Left ventricle myocardium superior (tissue), 1 donor: Measurements from ENCODE around the gene ETS2. TPM values are rescaled to one million over a fixed set of nuclear protein-coding genes. Genes with fewer than 3 reads are reported as not detected.

ENCODE experiments used
- ATAC-seq: fragments of 200-7000 bp; cut with Tn5 transposase; one replicate; pipeline ENCODE4 v1.9.1; 2020; ENCODE audit warnings: mild to moderate bottlenecking, moderate library complexity
- DNase-seq: peaks from one replicate; pipeline ENCODE4 v3.0.0-alpha.2; 2020
- intact Hi-C: fragments of 100-400 bp; cut with micrococcal nuclease; formaldehyde crosslinking; loops from one replicate; pipeline ENCODE4 v1.11.0; 2022
- total RNA-seq: library from RNA; stranded (reverse); fragmentation: NEBNext Ultra II Directional; extraction: Animal tissue kit (Norgen Biotek cat#: 25700); gene quantifications from one replicate; pipeline ENCODE4 v1.2.1, GENCODE V29; 2021
- donor health status: DM: no; HTN: yes; CAD: no; lungs with severe emphysema.

The ETS2 gene
- total RNA-seq, 1 donor from 2014 or later, result 43.8 TPM

DNA sequence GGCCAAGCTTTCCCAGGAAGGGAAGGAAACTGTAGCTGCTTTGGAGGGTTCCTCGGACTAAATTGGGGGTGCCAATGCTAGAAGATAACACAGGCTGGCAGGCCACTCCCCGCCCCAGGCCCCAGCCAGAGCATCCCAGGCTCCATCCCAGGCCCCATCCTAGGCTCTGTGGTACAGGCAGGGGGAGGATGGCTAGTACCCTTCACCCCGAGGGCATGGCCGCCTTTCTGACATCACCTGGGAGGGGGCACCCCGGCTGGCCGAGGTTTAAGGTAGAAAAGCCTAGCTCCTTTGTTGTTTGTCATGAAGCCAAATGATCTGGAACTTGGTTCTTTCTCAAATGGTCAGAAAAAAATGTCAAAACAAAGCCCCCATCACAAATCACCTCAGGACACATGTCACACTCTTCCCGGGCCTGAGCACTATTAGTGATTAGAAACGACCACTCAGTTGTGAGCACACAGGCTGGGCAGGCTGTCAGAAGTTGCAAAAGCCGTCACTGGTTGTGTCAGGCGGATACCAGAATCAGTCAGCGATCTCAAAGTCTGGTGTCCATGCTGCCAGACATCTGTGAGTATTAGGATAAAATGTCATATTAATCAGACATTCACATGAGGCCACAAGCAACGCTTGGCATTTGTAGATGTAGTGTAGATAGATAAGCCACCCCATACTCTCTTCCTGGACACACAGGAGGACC is 31.0 kb upstream of the ETS2 start:
- intact Hi-C loops, result no loop called here
- ATAC-seq (no peak), DNase-seq (no peak)

DNA sequence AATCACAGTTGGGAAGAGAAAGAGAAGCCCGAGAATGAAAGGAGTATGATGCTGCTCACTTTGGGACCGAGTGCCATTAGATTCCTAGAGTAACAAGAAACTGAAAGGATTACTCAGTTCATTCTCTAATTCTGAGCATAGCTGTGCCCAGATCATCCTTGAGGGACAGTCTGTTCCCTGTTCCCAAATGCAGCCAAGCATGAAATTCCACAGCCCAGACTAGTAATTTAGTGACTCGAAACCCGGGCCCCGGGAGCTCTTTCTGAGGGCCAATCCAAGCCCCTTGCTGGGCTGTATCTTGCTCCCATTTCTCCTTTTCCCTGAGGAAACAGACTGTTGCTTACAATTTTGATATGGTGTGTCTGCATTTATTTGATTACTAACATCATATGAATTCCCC is 30.0 kb upstream of the ETS2 start:
- intact Hi-C loops, result no loop called here
- no peak for ATAC-seq
- DNase-seq, result no peak

DNA sequence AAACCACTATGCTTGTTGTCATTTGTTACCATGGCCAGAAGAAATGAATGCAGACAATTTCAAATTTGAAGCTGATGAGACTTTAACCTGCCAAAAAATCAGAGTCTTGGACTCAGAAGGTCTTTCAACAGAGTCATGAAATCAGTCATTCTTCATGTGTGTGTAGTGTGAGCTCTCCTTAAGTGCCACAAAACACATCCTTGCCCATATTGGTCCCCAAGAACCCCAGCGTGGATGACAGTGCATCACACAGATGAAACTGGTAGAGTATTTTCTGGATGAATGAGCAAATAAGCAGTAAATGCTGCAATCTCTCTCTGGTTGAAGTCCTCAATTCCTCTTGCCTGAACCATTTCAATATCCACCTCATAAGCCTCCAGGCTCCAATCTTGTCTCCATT is 28.7 kb upstream of the ETS2 start:
- DNase-seq (no peak), ATAC-seq (no peak)
- intact Hi-C loops, result no loop called here

DNA sequence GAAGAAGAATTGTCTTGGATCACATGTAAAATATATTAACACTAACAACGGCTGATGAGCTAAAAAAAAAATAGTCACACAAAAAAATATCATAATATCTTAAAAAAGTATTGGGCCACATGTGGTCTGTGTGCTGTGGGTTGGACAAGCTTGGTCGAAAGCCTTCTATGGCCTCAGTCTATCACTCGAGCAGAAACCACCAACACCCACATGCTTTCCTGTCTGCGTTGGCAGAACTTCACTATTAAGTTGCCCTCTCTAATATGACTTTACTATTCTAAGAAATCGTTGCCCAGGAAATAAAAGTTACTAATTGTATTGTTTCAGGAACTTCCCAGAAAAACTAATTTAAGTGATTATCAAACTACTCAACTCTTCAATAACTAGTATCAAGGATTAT is 28.2 kb upstream of the ETS2 start:
- intact Hi-C loops, result no loop called here
- no peak for ATAC-seq
- DNase-seq, result no peak

DNA sequence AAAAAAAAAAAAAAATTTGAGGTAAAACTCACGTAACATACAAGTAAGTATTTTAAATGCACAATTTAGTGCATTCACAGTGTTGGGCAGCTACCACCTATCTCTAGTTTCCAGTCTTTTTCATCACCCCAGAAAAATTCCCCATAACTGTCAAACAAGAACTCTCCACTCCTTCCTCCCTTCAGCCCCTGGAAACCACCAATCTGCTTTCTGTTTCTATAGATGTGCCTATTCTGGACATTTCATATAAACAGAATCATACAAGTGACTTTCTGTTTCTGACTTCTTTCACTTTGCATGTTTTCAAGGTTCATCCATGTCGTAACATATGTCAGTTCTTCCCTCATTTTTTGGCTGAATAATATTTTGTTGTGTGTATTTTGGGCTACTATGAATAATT is 24.9 kb upstream of the ETS2 start:
- ATAC-seq (no peak), DNase-seq (no peak)
- intact Hi-C loops, result no loop called here

DNA sequence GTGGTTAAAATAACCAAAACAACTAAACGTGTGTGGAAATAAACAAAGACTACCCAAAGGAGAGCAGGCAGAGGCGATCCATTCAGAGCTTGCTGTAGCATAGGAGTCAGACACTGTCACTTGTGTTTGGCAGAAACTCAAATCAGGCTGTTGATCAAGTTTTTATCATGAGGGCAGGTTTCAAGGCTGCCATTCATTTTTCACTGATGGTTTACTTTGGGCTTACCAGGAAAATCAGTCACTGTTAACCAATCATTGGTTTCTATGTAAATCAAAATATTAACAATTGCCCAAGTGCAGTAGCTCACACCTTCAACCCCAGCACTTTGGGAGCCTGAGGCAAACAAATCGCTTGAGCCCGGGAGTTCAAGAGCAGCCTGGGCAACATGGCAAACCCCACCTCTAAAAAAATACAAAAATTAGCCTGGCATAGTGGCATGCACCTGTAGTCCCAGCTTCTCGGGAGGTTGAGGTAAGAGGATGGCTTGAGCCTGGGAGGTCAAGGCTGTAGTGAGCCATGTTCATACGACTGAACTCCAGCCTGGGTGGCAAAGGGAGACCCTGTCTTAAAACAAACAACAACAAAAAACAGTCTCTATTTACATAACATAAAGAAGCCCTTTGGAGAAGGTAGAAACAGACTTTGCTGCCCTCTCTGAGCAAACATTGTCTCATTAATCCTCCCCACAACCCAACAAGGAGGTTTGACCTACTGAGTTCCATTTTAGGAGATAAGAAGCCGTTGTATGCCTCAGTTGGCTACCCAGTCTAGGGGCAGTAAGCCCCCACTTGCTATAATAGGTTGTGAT is 21.1 kb upstream of the ETS2 start:
- intact Hi-C loops, result no loop called here
- ATAC-seq (no peak), DNase-seq (no peak)

DNA sequence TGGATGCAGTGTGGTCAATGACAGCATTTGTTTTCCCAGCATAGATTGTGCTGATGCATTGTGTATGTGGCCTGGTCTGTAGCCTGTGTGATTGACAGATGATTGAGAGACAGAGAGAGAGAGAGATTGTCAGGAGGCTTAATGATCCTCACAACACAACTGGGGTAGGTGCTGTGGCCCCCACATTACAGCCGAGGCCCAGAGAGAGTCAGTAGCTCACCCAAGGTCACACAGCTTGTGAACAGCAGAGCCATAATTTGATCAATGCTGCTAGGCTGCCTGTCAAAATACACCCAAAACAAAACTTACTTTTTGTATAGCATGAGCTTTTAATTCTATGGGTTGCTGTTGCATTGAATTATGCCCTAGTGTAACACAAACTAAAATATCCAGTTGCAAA is 20.2 kb upstream of the ETS2 start:
- intact Hi-C loops, result no loop called here
- DNase-seq (no peak), ATAC-seq (no peak)

DNA sequence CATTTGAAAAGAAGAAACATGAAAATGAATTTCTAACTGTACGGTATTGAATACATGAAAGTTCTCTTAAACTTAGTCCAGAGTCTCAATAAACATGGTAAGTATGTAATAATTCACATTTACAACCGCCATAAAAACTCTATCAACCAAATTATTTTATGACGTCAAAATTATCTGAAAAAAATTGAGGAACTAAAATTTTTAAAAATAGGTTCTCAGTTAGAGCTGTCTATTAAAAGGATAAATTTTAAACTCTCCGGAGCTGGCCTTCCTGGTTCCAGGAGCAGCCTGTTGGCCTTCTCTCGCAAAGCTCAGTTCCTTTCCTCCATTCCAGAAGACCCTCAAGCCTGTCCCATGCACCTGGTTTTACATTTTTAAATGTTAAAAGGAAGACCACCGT is 18.7 kb upstream of the ETS2 start:
- DNase-seq (no peak), ATAC-seq (no peak)
- intact Hi-C loops, result no loop called here

DNA sequence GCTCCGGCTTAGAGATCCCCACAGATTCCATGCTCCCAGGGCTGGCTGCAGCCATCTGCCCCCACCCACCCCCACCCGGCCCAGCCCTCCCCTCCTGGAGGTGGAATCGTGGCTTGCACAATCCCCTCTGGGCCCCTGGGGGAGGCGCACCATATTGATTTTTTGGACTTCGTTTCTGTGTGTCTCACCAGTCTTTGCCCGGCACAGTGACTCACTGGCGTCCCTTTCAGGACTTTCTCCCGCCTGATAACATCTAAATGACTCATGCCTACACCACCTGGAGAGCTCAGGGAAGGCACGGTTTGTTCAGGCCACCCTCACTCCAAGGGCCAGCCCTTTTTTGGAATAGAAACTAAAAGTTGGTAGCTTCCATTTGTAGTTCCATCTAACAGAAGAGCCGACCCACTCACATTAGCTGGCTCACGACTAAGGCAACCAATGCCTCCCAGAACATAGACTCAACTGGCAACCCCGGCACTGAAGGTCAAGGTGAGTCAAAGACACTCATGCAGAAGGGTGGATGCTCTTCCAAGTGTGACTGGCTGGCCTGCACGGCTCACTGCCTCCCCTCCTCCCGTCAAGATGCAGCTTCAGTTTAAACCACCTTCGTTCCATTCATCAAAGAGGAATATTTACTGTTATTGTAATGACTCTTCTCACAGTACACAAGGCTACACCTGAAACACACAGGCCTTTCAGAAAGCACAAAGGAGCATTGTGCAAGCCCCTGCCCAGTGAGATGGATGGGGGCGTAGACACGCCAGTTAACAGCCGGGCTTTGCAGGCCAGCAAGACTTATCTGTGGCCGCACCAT is 18.1 kb upstream of the ETS2 start:
- ATAC-seq (no peak), DNase-seq (no peak)
- intact Hi-C loops, result no loop called here

DNA sequence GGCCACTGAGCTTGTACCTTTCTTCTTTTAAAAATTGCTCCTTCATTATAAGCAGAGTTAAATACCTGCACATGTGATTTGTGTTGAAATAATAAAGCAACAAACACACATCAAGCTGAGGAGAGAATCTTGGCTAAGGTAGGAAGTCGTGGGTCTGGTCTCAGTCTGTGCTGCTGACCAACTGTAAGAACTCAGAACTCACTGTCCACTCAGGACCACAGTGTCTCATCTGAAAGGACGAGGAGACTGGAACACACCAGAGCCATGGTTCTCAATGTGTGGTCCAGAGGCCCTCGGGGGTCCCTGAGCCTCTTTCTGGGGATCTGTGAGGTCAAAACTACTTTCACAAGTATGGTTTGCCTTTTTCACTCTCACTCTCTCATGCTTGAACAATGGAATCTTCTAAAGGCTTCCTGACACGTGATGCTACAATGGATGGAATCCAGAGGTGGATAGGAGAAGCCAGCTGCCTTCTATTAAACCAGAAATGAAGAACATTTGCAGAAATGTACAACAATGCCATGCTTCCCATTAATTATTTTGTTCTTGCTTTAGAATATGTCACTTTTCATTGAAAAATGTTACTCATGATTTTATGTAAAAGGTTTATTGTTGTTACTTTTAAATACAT is 17.3 kb upstream of the ETS2 start:
- DNase-seq, result no peak
- intact Hi-C loops, result no loop called here
- ATAC-seq, result no peak

DNA sequence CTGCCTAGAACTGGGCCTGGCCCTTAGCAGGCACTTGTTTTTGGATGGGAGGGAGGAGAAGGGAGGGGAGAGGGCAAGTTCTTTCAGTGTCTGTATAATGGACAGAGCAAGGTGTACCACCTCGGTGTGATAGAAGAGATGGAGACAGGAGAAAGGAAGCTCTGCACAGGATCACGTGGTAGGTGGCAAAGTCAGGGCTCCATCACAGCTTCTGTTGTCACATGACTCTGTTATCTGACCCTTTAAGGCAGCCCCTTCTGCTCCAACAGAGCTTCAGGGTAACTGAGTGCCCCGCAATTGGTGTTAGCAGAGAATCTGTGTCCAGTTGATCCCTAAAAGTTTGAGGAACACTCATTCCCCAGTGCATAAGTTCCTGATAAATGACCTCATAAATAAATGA is 16.5 kb upstream of the ETS2 start:
- intact Hi-C loops, result no loop called here
- DNase-seq (no peak), ATAC-seq (no peak)

DNA sequence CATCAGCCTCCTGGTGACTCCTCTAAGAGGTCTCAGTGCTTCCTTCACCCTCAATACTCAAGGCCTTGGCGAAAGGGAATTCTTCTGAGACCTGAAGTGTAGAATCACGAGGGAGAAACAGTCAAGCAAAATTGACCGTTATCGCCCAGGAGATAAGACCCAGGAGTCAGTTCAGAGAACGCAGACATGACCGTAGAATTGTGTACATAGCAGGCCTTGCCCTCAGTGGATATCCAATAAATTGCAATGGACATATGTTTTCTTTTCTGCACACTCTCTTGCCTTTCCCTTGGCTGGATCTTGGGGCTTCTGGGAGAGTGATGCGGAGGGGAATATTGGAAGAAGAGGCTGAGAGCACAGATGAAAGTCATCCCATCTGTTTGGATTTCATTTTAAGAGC is 15.7 kb upstream of the ETS2 start:
- intact Hi-C loops, result no loop called here

DNA sequence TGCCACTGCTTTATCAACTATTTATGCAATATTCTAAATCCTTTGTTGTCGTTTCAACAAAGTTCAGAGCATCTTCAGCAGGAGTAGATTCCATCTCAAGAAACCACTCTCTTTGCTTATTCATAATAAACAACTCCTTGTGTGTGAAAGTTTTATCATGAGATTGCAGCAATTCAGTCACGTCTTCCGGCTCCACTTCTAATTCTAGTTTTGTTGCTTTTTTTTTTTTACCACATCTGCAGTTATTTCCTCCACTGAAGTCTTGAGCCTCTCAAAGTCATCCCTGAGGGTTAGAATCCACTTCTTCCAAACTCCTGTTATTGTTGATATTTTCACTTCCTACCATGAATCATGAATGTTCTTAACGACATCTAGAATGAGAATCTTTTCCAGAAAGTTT is 14.8 kb upstream of the ETS2 start:
- ATAC-seq (no peak), DNase-seq (no peak)
- intact Hi-C loops, result no loop called here

More for the DNA sequence above, 15.7 kb upstream of the ETS2 start:
- ATAC-seq, result no peak
- no peak for DNase-seq

DNA sequence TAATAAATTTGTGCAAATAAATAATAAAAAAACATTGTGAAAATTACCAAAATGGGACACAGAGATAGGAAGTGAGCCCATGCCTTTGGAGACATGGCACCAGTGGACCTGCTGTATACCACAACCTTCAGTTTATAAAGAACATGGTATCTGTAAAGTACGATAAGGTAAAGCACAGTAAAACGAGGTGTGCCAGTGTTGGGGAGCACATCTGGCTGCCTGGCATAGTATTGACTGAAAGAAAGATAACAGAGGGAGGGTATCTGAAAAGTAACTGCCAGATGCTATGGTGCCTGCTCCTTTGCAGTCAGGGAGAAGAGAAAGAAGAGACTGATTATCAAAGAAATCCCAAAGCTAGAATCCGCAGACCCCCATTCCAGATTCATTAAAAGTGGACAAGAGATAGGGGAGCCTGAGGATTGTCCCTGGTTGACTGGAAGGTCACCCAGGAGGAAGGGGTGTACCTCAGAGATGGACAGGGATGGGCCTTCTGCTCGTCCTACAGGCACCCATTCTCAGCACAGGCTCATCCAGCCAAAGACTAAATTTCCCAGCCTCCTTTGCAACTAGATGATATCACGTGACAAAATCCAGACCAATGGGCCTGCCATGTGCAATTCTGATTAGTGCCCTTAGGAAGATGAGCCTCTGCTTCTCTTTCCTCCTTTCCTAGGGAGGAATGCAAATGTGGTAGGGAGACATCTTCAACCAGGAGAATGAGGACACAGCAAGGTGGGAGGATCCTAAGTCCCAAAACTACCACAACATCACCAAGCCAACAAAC is 12.9 kb upstream of the ETS2 start:
- DNase-seq (no peak), ATAC-seq (no peak)
- intact Hi-C loops, result no loop called here

DNA sequence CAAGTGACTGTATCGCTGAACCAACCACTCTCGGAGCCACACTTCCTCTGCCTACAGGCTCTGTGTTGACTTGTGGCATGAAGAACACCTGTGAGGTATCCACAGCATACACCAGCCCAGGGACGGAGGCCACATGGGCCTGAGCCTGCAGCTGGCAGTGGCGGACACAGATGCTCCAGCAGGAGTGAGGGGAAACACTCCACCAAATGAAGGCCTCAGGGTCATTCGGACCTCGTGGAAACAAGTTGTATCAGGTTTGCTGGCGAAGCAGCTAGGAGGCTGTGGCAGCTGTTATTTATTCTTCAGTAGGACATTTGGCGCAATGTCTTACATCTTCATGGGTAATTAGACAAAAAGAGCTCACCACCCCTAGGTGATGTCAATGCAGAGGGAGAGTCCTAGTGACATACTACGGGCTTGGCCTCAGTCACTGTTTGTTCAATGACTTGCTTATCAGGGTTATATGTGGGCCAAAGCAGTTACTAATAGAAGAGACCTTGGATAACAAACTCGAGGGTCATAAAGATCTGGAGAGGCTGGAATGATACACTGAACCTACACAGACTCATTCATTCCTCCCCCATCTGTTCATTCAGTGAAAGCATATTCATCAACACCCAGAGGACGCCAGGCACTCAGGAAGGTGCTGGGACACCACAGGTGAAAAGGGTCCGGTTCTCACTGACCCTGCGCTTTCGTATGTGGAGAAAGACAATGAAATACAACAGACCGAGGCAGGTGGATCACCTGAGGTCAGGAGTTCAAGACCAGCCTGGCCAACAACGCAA is 11.6 kb upstream of the ETS2 start:
- ATAC-seq, result no peak
- intact Hi-C loops, result no loop called here
- no peak for DNase-seq

DNA sequence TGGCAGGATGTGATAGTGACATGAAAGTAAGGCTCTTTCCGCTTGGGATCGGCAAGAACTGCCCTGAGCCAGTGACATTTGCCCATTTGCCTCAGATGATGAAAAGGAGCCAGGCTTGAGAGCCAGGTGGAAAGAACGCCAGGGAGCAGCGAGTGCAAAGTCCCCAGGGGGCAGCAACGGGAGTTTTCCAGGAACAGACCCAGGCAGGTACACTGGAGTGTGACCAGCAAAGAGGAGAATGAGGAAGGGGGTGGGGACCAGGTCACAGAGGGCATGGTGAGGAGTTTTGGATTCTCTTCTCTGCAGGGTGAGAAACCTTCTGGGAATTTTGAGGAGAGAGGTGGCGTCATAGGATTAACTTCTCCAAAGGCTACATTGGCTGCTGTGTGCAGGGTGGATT is 10.8 kb upstream of the ETS2 start:
- DNase-seq, result no peak
- ATAC-seq, result no peak
- intact Hi-C loops, result no loop called here

DNA sequence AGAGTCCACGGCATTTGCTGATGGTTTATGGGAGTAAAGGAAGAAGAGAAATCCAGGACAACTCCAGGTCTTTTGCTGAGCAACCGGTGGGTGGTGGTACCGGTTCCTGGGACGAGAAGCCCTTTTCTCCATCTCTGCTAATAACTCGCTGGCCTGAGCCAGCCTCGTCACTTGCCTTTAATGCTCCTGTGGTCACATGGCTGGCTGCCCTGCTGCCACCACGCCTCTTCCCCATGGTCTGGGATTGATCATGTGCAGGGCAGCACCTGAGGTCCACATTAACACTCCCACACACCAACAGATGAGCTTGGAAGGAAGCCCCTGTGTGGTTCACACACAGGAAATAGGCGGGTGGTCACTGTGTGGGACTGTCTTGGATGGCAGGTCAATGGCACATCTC is 10.3 kb upstream of the ETS2 start:
- DNase-seq, result no peak
- intact Hi-C loops, result no loop called here
- no peak for ATAC-seq

DNA sequence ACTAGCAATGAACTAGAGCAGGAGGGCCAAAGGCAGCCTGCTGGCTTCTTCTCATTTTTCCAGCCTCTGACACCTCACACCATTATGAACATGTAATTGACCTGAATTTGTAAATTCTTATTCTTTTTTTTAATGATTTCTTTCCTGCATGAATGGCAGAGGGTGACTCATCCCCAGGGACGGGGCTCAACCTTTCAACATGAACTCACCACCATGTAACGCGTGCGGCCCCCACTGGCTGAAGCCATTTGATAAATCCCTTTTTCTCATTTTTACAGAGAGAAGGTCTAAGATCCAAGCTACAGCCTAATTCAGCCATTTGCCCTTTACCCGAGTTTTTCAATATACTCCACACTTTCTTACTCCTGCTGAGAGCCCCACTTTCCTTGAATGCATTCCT is 9.3 kb upstream of the ETS2 start:
- ATAC-seq, result no peak
- DNase-seq, result no peak
- intact Hi-C loops, result no loop called here
